ENCODE data around the gene SKAP1.
"Not testable (repeated sequence)": the region's sequence is repeated elsewhere in the genome, so short reads cannot be mapped to it uniquely, and the experiment has no call there.

SKAP1 gene

DNA sequence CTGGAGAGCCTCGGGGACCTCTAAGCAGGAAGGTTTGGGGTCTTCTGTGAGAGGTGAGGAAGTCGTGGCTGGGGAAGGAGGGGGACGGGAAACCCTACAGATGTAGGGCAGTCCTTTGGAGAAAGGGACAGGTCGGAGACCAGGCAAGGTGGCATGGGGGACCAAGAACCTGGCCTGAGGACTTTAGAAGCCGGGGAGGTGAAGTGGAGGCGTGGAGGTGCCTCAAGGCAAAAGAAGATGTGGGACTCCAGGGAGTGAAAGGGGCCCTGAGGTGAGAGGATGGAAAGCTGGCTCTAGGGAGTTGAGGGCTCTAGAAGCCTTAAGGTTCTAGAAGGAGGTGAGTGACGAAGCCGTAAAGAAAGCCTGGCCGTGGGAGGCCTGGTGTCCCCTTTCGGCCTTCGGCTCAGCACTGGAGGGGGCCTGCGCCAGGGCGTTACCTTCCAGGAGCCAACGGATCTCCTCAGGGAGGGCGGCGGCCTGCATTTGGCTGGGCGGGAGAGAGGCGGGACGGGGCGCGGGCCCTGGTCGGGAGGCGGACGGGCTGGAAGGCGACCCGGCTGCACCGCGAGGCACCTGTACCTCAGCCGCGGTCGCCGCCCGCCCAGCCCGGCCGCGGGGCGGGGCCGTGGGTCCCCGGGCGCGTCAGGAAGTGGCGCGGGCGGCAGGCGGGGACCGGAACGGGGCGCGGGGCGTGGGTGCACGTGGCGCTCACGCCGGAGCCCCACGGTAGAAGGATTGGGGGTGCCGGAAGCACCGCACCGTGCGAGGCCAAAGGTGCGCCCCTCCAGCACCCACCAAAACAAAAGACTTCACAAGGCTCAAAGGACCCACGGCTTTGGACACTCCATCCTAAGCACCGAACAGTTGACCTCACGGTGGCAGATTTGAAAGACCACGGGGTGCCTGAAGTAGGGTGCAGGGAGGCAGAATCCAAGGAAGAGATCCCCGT lies at the start of gene SKAP1:
Gene SKAP1 (minus strand): TSS at position 577 of the 949 bp plus-strand sequence.
- DNase-seq, result peak; percentile 72

DNA sequence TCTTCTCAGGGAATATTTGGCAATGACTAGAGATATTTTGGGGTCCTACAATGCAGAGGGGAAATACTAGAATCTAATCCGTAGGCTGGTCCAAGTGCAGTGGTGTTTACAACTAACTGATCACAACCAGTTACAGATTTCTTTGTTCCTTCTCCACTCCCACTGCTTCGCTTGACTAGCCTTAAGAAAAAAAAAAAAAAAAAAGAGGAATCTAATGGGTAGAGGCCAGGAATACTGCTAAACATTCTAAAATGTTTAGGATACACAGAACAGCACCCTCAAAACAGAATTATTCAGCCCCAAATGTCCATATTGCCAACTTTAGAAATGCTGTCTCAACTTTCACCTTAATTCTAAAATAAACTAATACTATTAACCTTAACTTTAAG lies 49.0 kb upstream of the SKAP1 start:
- no peak for DNase-seq

- no peak for DNase-seq
These were observed 48.4 kb upstream of the SKAP1 start for GRCh38 chr17:48478224-48479013.

GRCh38 chr17:48477221-48477620 lies 47.2 kb upstream of the SKAP1 start:
- DNase-seq, result no peak

GRCh38 chr17:48472411-48473281 lies 42.6 kb upstream of the SKAP1 start:
- DNase-seq, result no peak

DNA sequence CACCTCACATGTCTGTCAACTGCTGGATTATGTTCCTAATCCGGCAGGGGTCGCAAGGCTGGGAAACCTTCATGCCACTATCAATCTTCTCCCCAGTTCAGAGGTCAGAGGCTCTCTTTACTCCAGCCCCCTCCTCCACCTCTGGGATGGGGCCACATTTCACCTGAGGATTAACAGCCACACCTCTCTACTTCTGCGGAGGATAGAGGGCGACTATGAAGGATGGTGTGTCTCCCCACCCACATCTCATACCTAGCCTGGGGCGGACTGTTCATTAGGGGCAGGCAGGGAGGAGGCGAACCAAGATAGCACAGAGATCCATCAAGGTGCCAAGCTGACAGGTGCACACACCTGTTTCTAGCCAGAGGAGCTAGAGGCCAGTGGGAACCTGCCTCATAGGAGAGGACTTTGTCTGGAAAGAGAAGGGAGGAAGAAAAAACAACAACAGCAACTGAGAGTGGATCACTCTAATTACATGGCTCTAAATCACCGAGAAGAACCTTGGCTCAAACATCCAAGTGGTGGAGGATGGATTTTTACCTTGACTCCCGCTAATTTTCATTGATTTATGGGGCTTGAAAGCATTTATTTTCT lies 41.9 kb upstream of the SKAP1 start:
- DNase-seq, result no peak

- DNase-seq, result no peak
These were observed 40.5 kb upstream of the SKAP1 start for GRCh38 chr17:48470388-48471034.

DNA sequence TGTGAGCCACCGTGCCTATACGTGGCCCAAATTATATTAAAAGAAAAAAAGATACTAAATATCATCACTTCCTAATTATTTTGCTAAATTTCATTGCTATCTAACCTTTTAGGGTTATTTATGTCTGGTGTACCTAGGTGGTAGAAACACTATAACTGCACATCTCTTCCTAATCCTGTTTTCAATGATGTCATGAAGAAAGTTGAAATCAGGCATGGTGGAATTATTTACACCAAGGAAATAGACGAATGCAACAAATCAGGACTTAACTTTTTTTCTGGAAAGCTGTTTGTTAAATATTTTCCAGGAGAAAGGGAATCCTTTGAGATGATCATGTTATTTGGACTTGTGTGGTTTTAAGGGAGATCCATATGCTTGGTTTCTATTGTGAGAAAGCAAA lies 39.2 kb upstream of the SKAP1 start:
- DNase-seq, result no peak

DNA sequence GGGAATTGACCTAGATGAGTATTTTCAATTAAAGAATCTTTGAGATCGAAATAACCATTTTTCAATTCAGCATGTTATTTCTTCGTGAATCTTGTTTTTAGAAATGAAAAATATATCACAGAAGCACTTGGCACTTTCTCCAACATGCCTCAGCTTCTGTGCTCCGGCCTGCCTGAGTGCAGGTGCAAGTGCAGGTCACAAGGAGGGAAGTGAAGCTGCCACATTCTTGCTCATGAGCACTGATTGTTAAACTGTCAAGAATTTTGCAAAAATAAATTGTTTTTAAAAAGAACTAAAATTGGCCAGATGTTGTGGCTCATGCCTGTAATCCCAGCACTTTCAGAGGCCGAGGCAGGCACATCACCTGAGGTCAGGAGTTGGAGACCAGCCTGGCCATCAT lies 38.3 kb upstream of the SKAP1 start:
- no peak for DNase-seq

DNA sequence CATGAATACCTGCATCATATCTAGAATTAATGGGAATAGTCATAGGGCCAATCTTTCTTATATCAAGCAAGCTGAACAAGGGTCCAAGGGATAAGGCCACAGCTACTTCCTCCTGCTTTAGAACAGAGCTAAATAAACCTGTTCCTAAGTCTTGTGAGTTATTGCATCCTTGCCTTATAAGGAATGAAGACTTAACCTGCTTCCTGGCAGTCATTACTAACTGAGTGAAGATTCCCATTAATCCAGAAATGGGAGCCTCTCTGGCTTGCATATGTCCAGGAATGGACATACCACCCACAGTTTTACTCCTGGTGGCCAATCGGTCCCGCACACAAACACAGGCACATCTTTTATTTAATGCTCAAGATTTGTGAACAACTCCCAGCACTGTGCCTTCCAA lies 35.9 kb upstream of the SKAP1 start:
- no peak for DNase-seq

DNA sequence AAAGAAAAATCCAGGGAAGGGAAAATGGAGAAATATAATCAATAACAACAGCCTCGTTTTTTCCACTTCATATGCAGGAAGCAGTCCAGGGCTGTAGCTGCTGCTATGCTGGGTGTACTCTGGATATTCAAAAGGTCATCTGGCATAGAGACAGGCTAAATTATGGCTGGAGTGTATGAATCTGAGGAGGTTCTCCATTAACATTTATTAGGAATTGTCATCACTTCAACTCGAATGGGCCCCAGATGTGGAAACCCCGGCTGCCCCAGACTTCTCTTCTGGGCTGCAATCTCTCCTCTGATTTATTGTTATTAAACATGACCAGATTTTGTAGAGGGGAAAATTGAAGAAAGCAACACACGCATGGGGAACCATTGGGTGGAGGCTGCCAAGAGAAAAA lies 33.5 kb upstream of the SKAP1 start:
- DNase-seq, result no peak

DNA sequence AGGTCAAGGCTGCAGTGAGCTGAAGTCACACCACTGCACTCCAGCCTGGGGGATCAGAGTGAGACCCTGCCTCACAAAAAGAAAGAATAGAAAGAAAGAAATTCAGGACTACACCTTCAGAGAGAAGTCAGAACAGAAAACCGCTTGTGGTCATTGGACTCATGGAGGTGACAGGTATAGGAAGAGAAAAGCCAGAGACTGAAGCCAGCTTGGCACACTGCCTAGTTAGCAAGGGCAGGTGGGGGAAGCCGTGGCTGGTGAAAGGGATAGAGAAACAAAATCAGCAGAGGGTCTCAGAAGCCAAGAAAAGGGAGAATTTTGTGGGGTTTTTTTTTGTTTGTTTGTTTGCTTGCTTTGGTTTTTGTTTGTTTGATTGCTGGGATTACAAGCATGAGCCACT lies 32.9 kb upstream of the SKAP1 start:
- no peak for DNase-seq

DNA sequence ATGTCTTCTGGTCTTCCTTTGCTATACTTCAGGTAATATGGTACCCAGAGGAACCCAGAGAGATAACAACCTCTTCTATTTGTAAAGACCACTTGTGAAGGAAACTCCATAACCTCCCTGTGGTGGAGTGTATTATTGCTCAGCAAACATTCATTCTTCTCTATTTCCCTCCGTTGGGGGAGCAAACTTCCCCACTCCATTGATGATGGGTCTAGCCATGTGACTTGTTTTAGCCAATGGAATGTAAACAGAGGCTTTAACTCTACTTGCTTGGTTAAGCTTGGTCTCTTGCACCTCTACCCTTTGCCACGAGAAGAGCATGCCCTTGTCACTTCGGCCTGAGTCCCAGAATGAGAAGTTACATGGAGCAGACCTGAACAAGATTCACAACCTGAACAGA lies 30.0 kb upstream of the SKAP1 start:
- no peak for DNase-seq

- DNase-seq, result no peak
These were observed 29.2 kb upstream of the SKAP1 start for GRCh38 chr17:48459070-48459844.

DNA sequence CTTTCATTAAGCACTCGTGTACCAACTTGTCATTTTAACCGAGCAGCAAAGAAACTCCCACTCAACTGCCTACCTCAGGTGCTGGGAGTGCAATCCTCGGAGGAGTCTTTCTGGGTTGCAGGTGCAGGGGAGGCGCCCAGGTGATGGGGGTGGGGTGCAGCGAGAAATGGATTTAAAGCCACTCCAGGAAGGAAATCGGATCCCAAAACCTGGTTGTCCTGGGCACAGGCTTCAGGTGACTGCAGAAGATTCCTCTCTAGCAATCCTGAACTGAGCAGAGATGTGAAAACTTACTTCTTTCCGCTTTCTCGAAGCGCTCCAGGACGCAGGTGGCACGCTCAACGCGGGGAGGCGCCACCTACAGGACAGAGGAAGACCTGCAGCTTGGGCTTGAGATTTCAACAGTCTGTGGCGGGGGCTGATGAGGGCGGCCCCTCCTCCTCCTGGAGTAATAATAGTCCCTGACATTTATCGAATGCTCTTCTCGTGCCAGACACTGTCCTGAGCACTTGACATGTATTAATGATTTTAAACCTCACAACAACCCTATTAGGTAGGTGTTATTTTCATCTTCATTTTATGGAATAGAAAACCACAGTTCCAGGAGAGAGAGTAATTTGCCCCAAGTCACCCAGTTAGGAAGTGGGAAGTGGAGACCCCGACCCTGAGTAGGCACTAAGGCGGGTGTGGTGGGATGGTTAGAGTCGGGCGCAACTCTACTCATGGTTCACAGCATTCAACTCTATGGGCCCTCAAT lies 27.2 kb upstream of the SKAP1 start:
- DNase-seq, result peak; percentile 76

DNA sequence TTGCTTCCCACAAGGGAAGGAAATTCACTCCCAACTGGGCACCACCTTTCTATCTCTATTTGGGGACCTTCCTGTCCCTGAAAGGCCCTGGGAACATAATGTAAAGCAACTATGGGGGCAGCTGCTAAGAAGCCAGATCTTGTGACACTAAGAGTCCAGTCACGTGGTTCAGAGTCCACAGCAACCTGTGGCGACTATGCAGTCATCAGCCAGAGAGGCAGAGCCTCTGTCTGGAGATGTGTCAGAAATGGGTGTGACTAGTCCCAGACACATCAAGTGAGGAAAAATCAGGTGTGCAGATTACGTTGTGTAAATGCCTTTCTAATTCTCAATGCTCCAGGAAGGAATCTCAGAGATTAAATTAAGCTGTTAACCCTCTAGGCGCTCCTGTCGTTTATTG lies 26.6 kb upstream of the SKAP1 start:
- peak; percentile 23 for DNase-seq

GRCh38 chr17:48455791-48456190 lies 25.8 kb upstream of the SKAP1 start:
- DNase-seq, result no peak

- no peak for DNase-seq
These were observed 23.4 kb upstream of the SKAP1 start for GRCh38 chr17:48453447-48453846.

GRCh38 chr17:48451489-48451888 lies 21.5 kb upstream of the SKAP1 start:
- no peak for DNase-seq

GRCh38 chr17:48449335-48449734 lies 19.3 kb upstream of the SKAP1 start:
- DNase-seq, result not testable (repeated sequence)

DNA sequence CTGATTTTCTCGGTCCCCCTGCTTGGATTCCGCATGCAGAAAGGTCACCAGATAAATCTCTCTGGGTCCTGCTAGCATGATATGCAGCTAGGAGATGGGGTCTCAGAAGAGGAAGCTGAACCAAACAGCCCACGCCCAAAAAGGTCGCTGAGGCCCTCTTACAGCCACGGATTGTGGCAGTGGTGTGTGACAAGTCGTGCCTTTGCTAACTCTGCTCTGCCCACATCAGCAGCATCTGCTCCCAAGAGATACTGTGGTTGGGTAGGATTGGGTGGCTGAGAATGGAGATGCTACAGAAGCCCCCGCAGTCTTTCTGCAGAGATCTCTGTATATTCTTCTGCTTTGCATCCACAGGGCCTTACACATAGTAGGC lies 15.2 kb upstream of the SKAP1 start:
- no peak for DNase-seq
